T-cell (primary cell): ENCODE data around the gene CELSR1. TPM values are rescaled to one million over a fixed set of nuclear protein-coding genes. Genes with fewer than 3 reads are reported as not detected.

ENCODE experiments used
- ATAC-seq, 4 experiments: fragments of 200-7000 bp in 3 of 4; fragments of 150-1000 bp in 1 of 4; cut with Tn5 transposase; replicated peaks in 1 of 4; 1 replicate in 3 of 4; 2 replicates in 1 of 4; pipeline ENCODE4 v1.10.0; 2021; ENCODE audit warnings: moderate library complexity in 3 of 4, mild to moderate bottlenecking in 2 of 4, moderate number of reproducible peaks in 1 of 4
- CTCF ChIA-PET, 2 donors: fragments of 300-600 bp; sonication (Branson Sonifier 250); formaldehyde crosslinking; loops; one replicate each; lab custom pipeline; 2022; ENCODE audit warnings: antibody characterized with exemption in 2 of 2; lab: Charles Lee
- POLR2A ChIA-PET, 2 donors: fragments of 300-600 bp; sonication (Branson Sonifier 250); formaldehyde crosslinking; loops; one replicate each; lab custom pipeline; 2022; ENCODE audit warnings: antibody characterized with exemption in 2 of 2; lab: Charles Lee
- DNase-seq, 35 experiments: peaks; one replicate each; pipeline versions ENCODE4 v3.0.0 to v3.0.0-alpha.2; 2013 to 2023
- H3K27ac ChIP-seq: one replicate; pipeline ENCODE4 v1.5.1; 2013; ENCODE audit warnings: low read length
- H3K27me3 ChIP-seq, 2 experiments: replicated peaks in 1 of 2; 1 replicate in 1 of 2; 2 replicates in 1 of 2; pipeline versions ENCODE4 v1.6.1 to v1.7.0; 2013; ENCODE audit warnings: low read length in 1 of 2, mixed read lengths in 1 of 2; ENCODE audit not compliant: control insufficient read depth in 2 of 2, insufficient read depth in 2 of 2; ENCODE audit errors: extremely low read depth in 1 of 2
- H3K36me3 ChIP-seq, 2 donors: 1 replicate in 1 of 2; 2 replicates in 1 of 2; pipeline versions ENCODE4 v1.6.1 to v1.7.0; 2013; ENCODE audit warnings: low read length in 1 of 2; ENCODE audit not compliant: control insufficient read depth in 2 of 2, insufficient read depth in 1 of 2; ENCODE audit errors: extremely low read depth in 1 of 2
- H3K4me1 ChIP-seq, 2 experiments: 1 replicate in 1 of 2; 2 replicates in 1 of 2; pipeline versions ENCODE4 v1.6.1 to v1.7.0; 2013; ENCODE audit warnings: low read length in 2 of 2, mixed read lengths in 1 of 2; ENCODE audit not compliant: insufficient read depth in 2 of 2, control insufficient read depth in 1 of 2; ENCODE audit errors: extremely low read depth in 1 of 2
- H3K4me3 ChIP-seq, 2 donors: 1 replicate in 1 of 2; 2 replicates in 1 of 2; pipeline versions ENCODE4 v1.5.1 to v1.7.0; 2013; ENCODE audit warnings: mild to moderate bottlenecking in 2 of 2, low read length in 1 of 2, moderate library complexity in 1 of 2; ENCODE audit not compliant: control insufficient read depth in 1 of 2; ENCODE audit errors: extremely low read depth in 1 of 2
- H3K9me3 ChIP-seq: 2 replicates; pipeline ENCODE4 v1.7.0; 2013
- H3K27ac Mint-ChIP-seq, 2 donors: one replicate each; pipeline ENCODE4 v1.8.0; 2020 to 2021; ENCODE audit warnings: mild to moderate bottlenecking in 2 of 2, mixed read lengths in 2 of 2
- H3K27me3 Mint-ChIP-seq, 2 donors: one replicate each; pipeline ENCODE4 v1.8.0; 2021 to 2022; ENCODE audit warnings: mixed read lengths in 2 of 2
- H3K36me3 Mint-ChIP-seq: one replicate; pipeline ENCODE4 v1.8.0; 2021; ENCODE audit warnings: mixed read lengths
- H3K4me1 Mint-ChIP-seq, 3 donors: one replicate each; pipeline ENCODE4 v1.8.0; 2020 to 2022; ENCODE audit warnings: mixed read lengths in 3 of 3, mild to moderate bottlenecking in 1 of 3
- H3K4me3 Mint-ChIP-seq, 3 donors: one replicate each; pipeline ENCODE4 v1.8.0; 2020 to 2022; ENCODE audit warnings: mild to moderate bottlenecking in 3 of 3, mixed read lengths in 3 of 3, moderate library complexity in 3 of 3
- H3K9me3 Mint-ChIP-seq, 3 donors: one replicate each; pipeline ENCODE4 v1.8.0; 2020 to 2022; ENCODE audit warnings: mixed read lengths in 3 of 3
- WGBS: methylation state at CpG from one replicate; pipeline ENCODE4 v1.1.5; 2013; ENCODE audit warnings: missing lambda C conversion rate; ENCODE audit not compliant: insufficient coverage; 5-methylcytosine and 5-hydroxymethylcytosine counted together
- total RNA-seq, 35 experiments: library from RNA in 6 of 35; stranded (reverse) in 6 of 35; fragments of 120-200 nt in 1 of 35; gene quantifications; one replicate each; pipeline versions ENCODE4 v1.2.1 to v1.2.4 and lab custom pipeline; 2013 to 2026

Gene CELSR1
- total RNA-seq, 5 donors from 2014 or later (not counting 1 experiment from before 2014, with no cell fraction given): 1.1 to 2.7 (median 1.6) TPM

- ATAC-seq (no peak), DNase-seq (no peak)
These were observed 46.9 kb downstream of the CELSR1 start for GRCh38 chr22:46490538-46490937.

DNA sequence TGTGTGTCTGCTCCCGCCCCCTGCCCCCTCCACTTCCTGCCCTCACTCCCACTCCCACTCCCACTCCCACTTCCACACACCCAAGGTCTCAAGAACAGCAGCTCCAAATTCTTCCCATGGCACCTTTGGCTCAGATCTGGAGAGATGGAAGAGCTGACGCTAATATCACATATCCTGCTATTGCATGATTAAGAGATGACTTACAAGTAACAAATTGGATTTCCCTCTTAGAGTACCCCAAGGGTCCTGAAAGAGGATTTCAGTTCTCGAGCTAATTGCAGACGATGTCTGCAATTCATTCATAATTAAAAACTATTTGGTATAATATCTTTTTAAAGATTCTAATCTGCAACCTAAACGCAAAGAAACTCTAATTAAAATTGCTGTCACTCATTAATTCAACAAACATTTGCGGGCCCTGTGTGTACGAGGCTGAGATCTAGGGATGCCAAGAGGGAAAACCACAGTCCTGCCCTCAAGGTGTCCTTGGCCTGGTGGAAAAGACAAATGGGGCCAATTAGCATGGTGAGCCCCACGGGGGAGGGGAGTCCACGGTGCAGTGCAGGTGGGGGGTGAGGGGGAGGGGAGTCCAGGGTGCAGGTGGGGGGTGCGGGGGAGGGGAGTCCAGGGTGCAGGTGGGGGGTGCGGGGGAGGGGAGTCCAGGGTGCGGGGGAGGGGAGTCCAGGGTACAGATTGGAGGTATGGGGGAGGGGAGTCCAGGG is 50.3 kb downstream of the CELSR1 start:
- H3K4me1 ChIP-seq: peaks cover 0 to 8% of the 10 kb centered on the region in 2 experiments
- no peak overlapping the region for H3K4me3 ChIP-seq
- Mint-ChIP-seq H3K27me3 (peaks cover 7 to 9% of the 10 kb centered on the region in 2 donors), H3K9me3 (no peaks in the 10 kb centered on the region), H3K4me1 (peaks cover 0 to 3% (median 1%) of the 10 kb centered on the region in 3 donors), H3K36me3 (no peaks in the 10 kb centered on the region), H3K27ac (no peak overlapping the region), H3K4me3 (no peak overlapping the region)
- peaks cover 0 to 29% of the 10 kb centered on the region in 2 experiments for H3K27me3 ChIP-seq
- 67% methylated on average over 1 of the region's 12 CpGs for WGBS
- DNase-seq (no peak), ATAC-seq (no peak)
- CTCF ChIA-PET: no interaction called here
- POLR2A ChIA-PET: interaction anchor here in 1 of 2 donors (0.6 kb wide), 1 partner anchor 362 kb away, joined by 4 read pairs; no protein-coding TSS in a partner anchor
- no peaks in the 10 kb centered on the region for H3K36me3 ChIP-seq
- no peaks in the 10 kb centered on the region for H3K9me3 ChIP-seq
- no peak overlapping the region for H3K27ac ChIP-seq

More at GRCh38 chr22:46490538-46490937, 46.9 kb downstream of the CELSR1 start:
- Histone ChIP-seq H3K27ac (no peak overlapping the region), H3K4me1 (peaks cover 0 to 5% of the 10 kb centered on the region in 2 experiments), H3K4me3 (no peak overlapping the region), H3K36me3 (no peaks in the 10 kb centered on the region), H3K9me3 (no peaks in the 10 kb centered on the region), H3K27me3 (peaks cover 0 to 25% of the 10 kb centered on the region in 2 experiments)
- ChIA-PET POLR2A (no interaction called here), CTCF (no interaction called here)
- H3K36me3 Mint-ChIP-seq: no peaks in the 10 kb centered on the region
- peaks cover 8% of the 10 kb centered on the region in 2 donors for H3K27me3 Mint-ChIP-seq
- no peaks in the 10 kb centered on the region for H3K4me1 Mint-ChIP-seq
- no peak overlapping the region for H3K27ac Mint-ChIP-seq
- WGBS: 80% methylated on average over 6 of the region's 11 CpGs
- H3K9me3 Mint-ChIP-seq: no peaks in the 10 kb centered on the region
- no peak overlapping the region for H3K4me3 Mint-ChIP-seq

GRCh38 chr22:46484861-46485595 is 52.4 kb downstream of the CELSR1 start:
- no peak for ATAC-seq
- CTCF ChIA-PET: no interaction called here

DNA sequence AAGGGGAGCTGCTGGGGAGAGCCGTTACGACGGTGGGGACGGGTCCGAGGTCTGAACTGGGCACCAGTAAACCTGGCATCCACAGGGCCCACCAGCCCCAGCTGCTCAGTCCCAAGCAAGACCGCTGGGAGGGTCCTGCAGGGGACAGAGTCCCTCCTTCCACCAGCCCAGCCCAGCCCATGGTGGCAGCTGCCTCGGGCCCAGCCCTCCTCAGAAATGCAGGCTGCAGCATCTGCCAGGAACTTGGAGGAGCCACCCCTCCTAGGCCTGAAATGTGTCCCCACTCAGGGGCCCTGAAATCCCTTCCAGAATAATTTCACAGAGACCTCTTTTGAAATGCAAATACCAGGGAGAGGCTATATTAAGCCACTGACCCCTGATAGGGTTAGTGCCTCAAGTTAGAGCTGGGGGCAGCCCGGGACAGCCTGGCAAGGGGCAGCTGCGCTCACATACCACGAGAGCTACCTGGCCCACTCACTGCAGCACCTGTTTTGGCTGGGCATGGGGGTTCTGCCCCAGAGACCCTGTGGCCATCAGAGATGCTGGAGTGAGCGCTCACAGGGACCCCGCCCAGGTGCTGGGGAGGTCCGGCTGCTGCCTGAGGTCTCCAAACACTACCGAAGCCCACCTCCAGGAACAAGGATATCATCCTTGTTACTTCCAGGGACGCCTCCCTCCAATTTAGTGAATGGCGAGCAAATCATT is 53.1 kb downstream of the CELSR1 start:
- ChIA-PET POLR2A (no interaction called here), CTCF (no interaction called here)
- 80% methylated on average over 13 of the region's 16 CpGs for WGBS
- Histone ChIP-seq H3K27me3 (peaks cover 0 to 27% of the 10 kb centered on the region in 2 experiments), H3K4me1 (peaks cover 0 to 8% of the 10 kb centered on the region in 2 experiments), H3K36me3 (no peaks in the 10 kb centered on the region), H3K9me3 (no peaks in the 10 kb centered on the region), H3K4me3 (no peak overlapping the region), H3K27ac (no peak overlapping the region)
- Mint-ChIP-seq H3K27me3 (peaks cover 7 to 10% of the 10 kb centered on the region in 2 donors), H3K9me3 (no peaks in the 10 kb centered on the region), H3K36me3 (no peaks in the 10 kb centered on the region), H3K4me3 (no peak overlapping the region), H3K27ac (no peak overlapping the region), H3K4me1 (peaks cover 0 to 9% (median 6%) of the 10 kb centered on the region in 3 donors)
- no peak for ATAC-seq
- DNase-seq: no peak

More at GRCh38 chr22:46484861-46485595, 52.4 kb downstream of the CELSR1 start:
- H3K27me3 ChIP-seq: peaks cover 0 to 30% of the 10 kb centered on the region in 2 experiments
- DNase-seq: no peak
- peaks cover 0 to 8% of the 10 kb centered on the region in 2 experiments for H3K4me1 ChIP-seq
- H3K27me3 Mint-ChIP-seq: peaks cover 4 to 9% of the 10 kb centered on the region in 2 donors
- H3K27ac ChIP-seq: no peak overlapping the region
- H3K4me1 Mint-ChIP-seq: peaks cover 0 to 9% (median 6%) of the 10 kb centered on the region in 3 donors
- no peaks in the 10 kb centered on the region for H3K9me3 ChIP-seq
- no peaks in the 10 kb centered on the region for H3K36me3 ChIP-seq
- H3K27ac Mint-ChIP-seq: no peak overlapping the region
- no peaks in the 10 kb centered on the region for H3K36me3 Mint-ChIP-seq
- 85% methylated on average over 13 of the region's 15 CpGs for WGBS
- H3K4me3 Mint-ChIP-seq: no peak overlapping the region
- H3K4me3 ChIP-seq: no peak overlapping the region
- POLR2A ChIA-PET: no interaction called here
- no peaks in the 10 kb centered on the region for H3K9me3 Mint-ChIP-seq

DNA sequence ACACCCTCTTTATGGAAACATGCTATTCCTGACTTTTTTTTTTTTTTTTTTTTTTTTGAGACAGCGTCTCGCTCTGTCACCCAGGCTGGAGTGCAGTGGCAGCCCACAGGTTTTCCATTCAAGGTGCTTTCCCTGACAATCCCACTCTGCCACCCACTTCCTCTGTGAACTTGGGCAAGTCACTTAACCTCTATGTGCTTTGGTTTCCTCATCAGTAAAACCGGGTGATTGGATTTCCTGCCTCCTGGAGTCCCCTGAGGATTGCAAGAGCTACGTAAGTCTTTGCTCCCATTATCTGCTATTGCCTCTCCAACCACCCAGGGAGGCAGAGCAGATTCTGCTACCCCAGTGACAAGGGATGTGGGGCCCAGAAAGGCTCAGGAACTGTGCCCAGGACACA is 54.1 kb downstream of the CELSR1 start:
- POLR2A ChIA-PET: no interaction called here
- H3K27ac Mint-ChIP-seq: no peak overlapping the region
- ATAC-seq (no peak), DNase-seq (no peak)
- H3K4me1 ChIP-seq: peaks cover 0 to 8% of the 10 kb centered on the region in 2 experiments
- no peaks in the 10 kb centered on the region for H3K9me3 ChIP-seq
- no peaks in the 10 kb centered on the region for H3K36me3 ChIP-seq
- no CpG with 5 or more reads among the region's 4 CpGs for WGBS
- H3K4me3 ChIP-seq: no peak overlapping the region
- peaks cover 0 to 9% (median 6%) of the 10 kb centered on the region in 3 donors for H3K4me1 Mint-ChIP-seq
- no peak overlapping the region for H3K27ac ChIP-seq
- H3K4me3 Mint-ChIP-seq: no peak overlapping the region
- H3K9me3 Mint-ChIP-seq: no peaks in the 10 kb centered on the region
- H3K36me3 Mint-ChIP-seq: no peaks in the 10 kb centered on the region
- CTCF ChIA-PET: no interaction called here
- peaks cover 0 to 27% of the 10 kb centered on the region in 2 experiments for H3K27me3 ChIP-seq
- H3K27me3 Mint-ChIP-seq: peaks cover 10 to 14% of the 10 kb centered on the region in 2 donors
